GM12878 (cell line): ENCODE results near the gene CDSN. TPM values are rescaled to one million over a fixed set of nuclear protein-coding genes. Genes with fewer than 3 reads are reported as not detected.

ENCODE experiments used
- ATAC-seq: fragments of 200-7000 bp; cut with Tn5 transposase; 3 replicates; pipeline ENCODE4 v1.9.1; 2020; ENCODE audit warnings: mild to moderate bottlenecking, moderate library complexity
- BruUV-seq: library from RNA; stranded (reverse); fragments of 400-500 nt; replicated peaks from 2 replicates; lab custom pipeline; 2021; lab: Mats Ljungman, UMichigan
- CTCF ChIA-PET: fragments of 300-600 bp; sonication (Branson Sonifier 250); formaldehyde crosslinking; extraction: SDS; loops from one replicate; lab custom pipeline; 2021; ENCODE audit warnings: inconsistent platforms; lab: Yijun Ruan, JAX
- POLR2A ChIA-PET: fragments of 350-600 bp; formaldehyde crosslinking; extraction: SDS; loops from one replicate; lab custom pipeline; 2021; ENCODE audit warnings: inconsistent platforms; lab: Charles Lee
- RAD21 ChIA-PET: fragments of 300-600 bp; sonication (Branson Sonifier 250); formaldehyde crosslinking; loops from one replicate; lab custom pipeline; 2023; ENCODE audit warnings: antibody characterized with exemption; ENCODE audit not compliant: unreplicated experiment; lab: Charles Lee
- SMC1A ChIA-PET: fragments of 300-600 bp; sonication (Branson Sonifier 250); formaldehyde crosslinking; loops from one replicate; lab custom pipeline; 2023; ENCODE audit not compliant: unreplicated experiment, uncharacterized antibody; lab: Charles Lee
- DNase-seq: peaks from one replicate; pipeline ENCODE4 v3.0.0-alpha.2; 2011; ENCODE audit warnings: low read depth, low spot score
- FAIRE-seq: peaks from 3 replicates; lab custom pipeline; 2011; peaks lifted over from hg19 to GRCh38; lab: Jason Lieb, UNC
- H2AFZ ChIP-seq: 2 replicates; pipeline ENCODE4 v1.6.0; 2011; ENCODE audit warnings: low read depth, low read length, control low read depth; ENCODE audit not compliant: control insufficient read depth
- H3K27ac ChIP-seq: 2 replicates; pipeline ENCODE4 v1.5.1; 2011; ENCODE audit warnings: control low read depth; ENCODE audit not compliant: control insufficient read depth, insufficient read depth
- H3K27me3 ChIP-seq, 2 experiments: replicated peaks in 1 of 2; 2 replicates each; pipeline versions ENCODE4 v1.6.0 to v1.6.1; 2011; ENCODE audit warnings: low read length in 1 of 2; ENCODE audit not compliant: control insufficient read depth in 2 of 2, insufficient read depth in 2 of 2
- H3K36me3 ChIP-seq, 2 experiments: 2 replicates each; pipeline ENCODE4 v1.5.1; 2011; ENCODE audit warnings: low read length in 1 of 2; ENCODE audit not compliant: control insufficient read depth in 2 of 2, insufficient read depth in 2 of 2
- H3K4me1 ChIP-seq: 2 replicates; pipeline ENCODE4 v1.6.1; 2011; ENCODE audit warnings: mild to moderate bottlenecking, low read length, moderate library complexity, mixed read lengths; ENCODE audit not compliant: control insufficient read depth, insufficient read depth
- H3K4me2 ChIP-seq: 2 replicates; pipeline ENCODE4 v1.6.0; 2011; ENCODE audit warnings: control low read depth; ENCODE audit not compliant: control insufficient read depth, insufficient read depth
- H3K4me3 ChIP-seq: fragments of 200-600 bp; sonication (generic); 2 replicates; pipeline ENCODE4 v1.5.1; 2016
- H3K79me2 ChIP-seq: 2 replicates; pipeline ENCODE4 v1.6.0; 2011; ENCODE audit warnings: low read length; ENCODE audit not compliant: control insufficient read depth, insufficient read depth
- H3K9ac ChIP-seq: 2 replicates; pipeline ENCODE4 v1.8.0; 2011; ENCODE audit warnings: low read length, control low read depth, mixed read lengths; ENCODE audit not compliant: control insufficient read depth, insufficient read depth
- H3K9me3 ChIP-seq: replicated peaks from 3 replicates; pipeline ENCODE4 v1.5.1; 2011; ENCODE audit warnings: mild to moderate bottlenecking, low read length; ENCODE audit not compliant: control insufficient read depth, insufficient read depth
- H4K20me1 ChIP-seq: 2 replicates; pipeline ENCODE4 v1.6.0; 2011; ENCODE audit not compliant: control insufficient read depth, insufficient read depth
- ATF3 ChIP-seq: IDR thresholded peaks from 2 replicates; pipeline ENCODE4 v1.6.1; 2011; ENCODE audit warnings: low read depth, mild to moderate bottlenecking, low read length, moderate library complexity, borderline replicate concordance; ENCODE audit errors: extremely low read depth
- CBFB ChIP-seq: IDR thresholded peaks from 2 replicates; pipeline ENCODE4 v1.6.1; 2016; ENCODE audit warnings: antibody characterized with exemption, low read depth
- CEBPB ChIP-seq, 2 experiments: fragments of 150-350 bp in 1 of 2; IDR thresholded peaks; 2 replicates each; pipeline ENCODE4 v1.6.1; 2012 to 2014; ENCODE audit warnings: low read depth in 2 of 2, low read length in 2 of 2, borderline replicate concordance in 1 of 2, inconsistent platforms in 1 of 2
- GATAD2B ChIP-seq: fragments of 450-650 bp; conservative IDR thresholded peaks from 2 replicates; pipeline ENCODE4 v1.6.1; 2017; ENCODE audit warnings: low read depth, mild to moderate bottlenecking, moderate library complexity
- HDAC6 ChIP-seq: fragments of 200-600 bp; sonication (generic); IDR thresholded peaks from one replicate; pipeline ENCODE4 v1.8.0; 2017; ENCODE audit warnings: antibody characterized with exemption; ENCODE audit not compliant: unreplicated experiment
- IKZF1 ChIP-seq: fragments of 450-650 bp; conservative IDR thresholded peaks from 2 replicates; pipeline ENCODE4 v1.6.1; 2017; ENCODE audit warnings: antibody characterized with exemption, mild to moderate bottlenecking
- KDM1A ChIP-seq: fragments of 200-600 bp; sonication (generic); IDR thresholded peaks from 2 replicates; pipeline ENCODE4 v1.6.1; 2016; ENCODE audit warnings: borderline replicate concordance
- MEF2A ChIP-seq: IDR thresholded peaks from 2 replicates; pipeline ENCODE4 v1.6.1; 2011; ENCODE audit warnings: low read depth, mild to moderate bottlenecking, low read length, moderate library complexity; ENCODE audit not compliant: insufficient read depth
- NBN ChIP-seq: fragments of 450-650 bp; IDR thresholded peaks from 2 replicates; pipeline ENCODE4 v1.6.1; 2016
- PBX3 ChIP-seq: IDR thresholded peaks from 2 replicates; pipeline ENCODE4 v1.6.1; 2011; ENCODE audit warnings: mild to moderate bottlenecking, low read depth, low read length, moderate library complexity; ENCODE audit not compliant: insufficient replicate concordance
- SMARCA5 ChIP-seq: fragments of 450-650 bp; IDR thresholded peaks from 2 replicates; pipeline ENCODE4 v1.6.1; 2017; ENCODE audit warnings: mild to moderate bottlenecking
- STAT3 ChIP-seq: IDR thresholded peaks from 2 replicates; pipeline ENCODE4 v1.6.1; 2011; ENCODE audit warnings: low read depth, low read length, improper control_type of control experiment
- TAF1 ChIP-seq: IDR thresholded peaks from 2 replicates; pipeline ENCODE4 v1.6.1; 2011; ENCODE audit warnings: mild to moderate bottlenecking, low read depth, low read length, borderline replicate concordance
- TCF12 ChIP-seq: IDR thresholded peaks from 2 replicates; pipeline ENCODE4 v1.6.1; 2011; ENCODE audit warnings: low read depth, mild to moderate bottlenecking, low read length
- ZZZ3 ChIP-seq: IDR thresholded peaks from 2 replicates; pipeline ENCODE4 v1.6.1; 2011; ENCODE audit warnings: low read depth; ENCODE audit not compliant: control insufficient read depth, insufficient read length
- WGBS: methylation state at CpG from one replicate; pipeline ENCODE4 v1.1.6; 2016; ENCODE audit warnings: low lambda C conversion rate; ENCODE audit not compliant: insufficient replicate concordance, insufficient coverage; ENCODE audit errors: missing lambda C conversion rate; 5-methylcytosine and 5-hydroxymethylcytosine counted together
- in situ Hi-C: fragments of 300-500 bp; cut with MboI; formaldehyde crosslinking; loops from 9 replicates; pipeline ENCODE4 v1.14.3; 2018; ENCODE audit warnings: mixed read lengths
- intact Hi-C: fragments of 100-400 bp; cut with micrococcal nuclease; formaldehyde crosslinking; loops from one replicate; pipeline ENCODE4 v1.14.2; 2022; ENCODE audit not compliant: unreplicated experiment
- polyA plus RNA-seq, 11 experiments: library from polyadenylated mRNA; depleted of rRNA in 4 of 11; unstranded in 6 of 11; stranded (reverse) in 5 of 11; fragments of >200 nt; fragmentation: Nextera tagmentation in 4 of 11; fragmentation: Illumina TruSeq in 1 of 11; extraction: Ambion mirVana in 4 of 11; extraction: Trizol in 1 of 11; gene quantifications; 1 replicate in 1 of 11; 2 replicates in 10 of 11; pipeline versions ENCODE4 v1.2.1 to v1.2.3, GENCODE V29; 2011 to 2016; ENCODE audit warnings: inconsistent platforms in 2 of 11, missing spikeins in 2 of 11, low read depth in 1 of 11
- total RNA-seq, 4 experiments: library from RNA; depleted of rRNA in 3 of 4; stranded (reverse); fragments of >200 nt in 3 of 4; fragmentation: Illumina TruSeq in 1 of 4; extraction: Trizol in 1 of 4; gene quantifications; 2 replicates each; pipeline versions ENCODE4 v1.2.1 to v1.2.3, GENCODE V29; 2013 to 2021
- TF ChIP-seq, protein P1 (sequence below): fragments of 450-650 bp; IDR thresholded peaks from 2 replicates; pipeline ENCODE4 v1.6.1; 2016; ENCODE audit warnings: mild to moderate bottlenecking
- TF ChIP-seq, protein P2 (sequence below): IDR thresholded peaks from 2 replicates; pipeline ENCODE4 v1.6.1; 2011; ENCODE audit warnings: low read depth, low read length, improper control_type of control experiment, borderline replicate concordance
- TF ChIP-seq, protein P3 (sequence below): fragments of 150-350 bp; IDR thresholded peaks from 2 replicates; pipeline ENCODE4 v1.6.1; 2016; ENCODE audit warnings: low read depth, low read length

CDSN gene
- total and polyA plus RNA-seq, 10 of the 15 experiments (the other 5 are each of a cell fraction or from before 2014, with no cell fraction given) = 0.01 TPM; not detected in 9

GRCh38 chr6:31112478-31112877 is 7.8 kb downstream of the CDSN start, which contains the start of gene C6orf15 (continued):
- TF ChIP-seq SMARCA5 (no peak), MEF2A (no peak), IKZF1 (no peak), CEBPB (IDR thresholded peaks at IDR 0.05; ENCODE audit: borderline replicate concordance in 1 of 2, low read depth in 2 of 2, low read length in 2 of 2) (no peak), STAT3 (no peak), HDAC6 (no peak), KDM1A (no peak), PBX3 (no peak), NBN (no peak)
- TF ChIP-seq, protein P1, sequence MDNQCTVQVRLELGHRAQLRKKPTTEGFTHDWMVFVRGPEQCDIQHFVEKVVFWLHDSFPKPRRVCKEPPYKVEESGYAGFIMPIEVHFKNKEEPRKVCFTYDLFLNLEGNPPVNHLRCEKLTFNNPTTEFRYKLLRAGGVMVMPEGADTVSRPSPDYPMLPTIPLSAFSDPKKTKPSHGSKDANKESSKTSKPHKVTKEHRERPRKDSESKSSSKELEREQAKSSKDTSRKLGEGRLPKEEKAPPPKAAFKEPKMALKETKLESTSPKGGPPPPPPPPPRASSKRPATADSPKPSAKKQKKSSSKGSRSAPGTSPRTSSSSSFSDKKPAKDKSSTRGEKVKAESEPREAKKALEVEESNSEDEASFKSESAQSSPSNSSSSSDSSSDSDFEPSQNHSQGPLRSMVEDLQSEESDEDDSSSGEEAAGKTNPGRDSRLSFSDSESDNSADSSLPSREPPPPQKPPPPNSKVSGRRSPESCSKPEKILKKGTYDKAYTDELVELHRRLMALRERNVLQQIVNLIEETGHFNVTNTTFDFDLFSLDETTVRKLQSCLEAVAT = no peak

GRCh38 chr6:31111712-31112111 is 8.5 kb downstream of the CDSN start:
- H3K4me3 ChIP-seq = no peak overlapping the region
- H3K27ac ChIP-seq = no peak overlapping the region
- H3K4me2 ChIP-seq = no peak overlapping the region
- no peaks in the 10 kb centered on the region for H3K79me2 ChIP-seq
- DNase-seq (no peak), ATAC-seq (no peak), FAIRE-seq (no peak)
- H4K20me1 ChIP-seq = no peaks in the 10 kb centered on the region
- ChIA-PET SMC1A (no interaction called here), POLR2A (interaction anchor here (0.5 kb wide), 1 partner anchor 504 kb away, joined by 4 read pairs; no protein-coding TSS in a partner anchor), CTCF (no interaction called here), RAD21 (no interaction called here)
- intact Hi-C loops = no loop called here
- 33% methylated on average over 13 of the region's 13 CpGs for WGBS
- H2AFZ ChIP-seq = no peak overlapping the region
- in situ Hi-C loops = no loop called here
- H3K9me3 ChIP-seq = no peaks in the 10 kb centered on the region
- H3K27me3 ChIP-seq = peaks cover 0 to 1% of the 10 kb centered on the region in 2 experiments; a peak in 3 of 4 replicates
- BruUV-seq = no TSS peak
- no peaks in the 10 kb centered on the region for H3K4me1 ChIP-seq
- H3K36me3 ChIP-seq = no peaks in the 10 kb centered on the region
- no peak overlapping the region for H3K9ac ChIP-seq
- TF ChIP-seq TAF1 = no peak
- TF ChIP-seq GATAD2B = no peak
- no peak for TF ChIP-seq CBFB
- no peak for TF ChIP-seq ZZZ3
- TF ChIP-seq, protein P2, sequence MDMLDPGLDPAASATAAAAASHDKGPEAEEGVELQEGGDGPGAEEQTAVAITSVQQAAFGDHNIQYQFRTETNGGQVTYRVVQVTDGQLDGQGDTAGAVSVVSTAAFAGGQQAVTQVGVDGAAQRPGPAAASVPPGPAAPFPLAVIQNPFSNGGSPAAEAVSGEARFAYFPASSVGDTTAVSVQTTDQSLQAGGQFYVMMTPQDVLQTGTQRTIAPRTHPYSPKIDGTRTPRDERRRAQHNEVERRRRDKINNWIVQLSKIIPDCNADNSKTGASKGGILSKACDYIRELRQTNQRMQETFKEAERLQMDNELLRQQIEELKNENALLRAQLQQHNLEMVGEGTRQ = no peak
- no peak for TF ChIP-seq TCF12
- TF ChIP-seq ATF3 = no peak
- TF ChIP-seq, protein P3, sequence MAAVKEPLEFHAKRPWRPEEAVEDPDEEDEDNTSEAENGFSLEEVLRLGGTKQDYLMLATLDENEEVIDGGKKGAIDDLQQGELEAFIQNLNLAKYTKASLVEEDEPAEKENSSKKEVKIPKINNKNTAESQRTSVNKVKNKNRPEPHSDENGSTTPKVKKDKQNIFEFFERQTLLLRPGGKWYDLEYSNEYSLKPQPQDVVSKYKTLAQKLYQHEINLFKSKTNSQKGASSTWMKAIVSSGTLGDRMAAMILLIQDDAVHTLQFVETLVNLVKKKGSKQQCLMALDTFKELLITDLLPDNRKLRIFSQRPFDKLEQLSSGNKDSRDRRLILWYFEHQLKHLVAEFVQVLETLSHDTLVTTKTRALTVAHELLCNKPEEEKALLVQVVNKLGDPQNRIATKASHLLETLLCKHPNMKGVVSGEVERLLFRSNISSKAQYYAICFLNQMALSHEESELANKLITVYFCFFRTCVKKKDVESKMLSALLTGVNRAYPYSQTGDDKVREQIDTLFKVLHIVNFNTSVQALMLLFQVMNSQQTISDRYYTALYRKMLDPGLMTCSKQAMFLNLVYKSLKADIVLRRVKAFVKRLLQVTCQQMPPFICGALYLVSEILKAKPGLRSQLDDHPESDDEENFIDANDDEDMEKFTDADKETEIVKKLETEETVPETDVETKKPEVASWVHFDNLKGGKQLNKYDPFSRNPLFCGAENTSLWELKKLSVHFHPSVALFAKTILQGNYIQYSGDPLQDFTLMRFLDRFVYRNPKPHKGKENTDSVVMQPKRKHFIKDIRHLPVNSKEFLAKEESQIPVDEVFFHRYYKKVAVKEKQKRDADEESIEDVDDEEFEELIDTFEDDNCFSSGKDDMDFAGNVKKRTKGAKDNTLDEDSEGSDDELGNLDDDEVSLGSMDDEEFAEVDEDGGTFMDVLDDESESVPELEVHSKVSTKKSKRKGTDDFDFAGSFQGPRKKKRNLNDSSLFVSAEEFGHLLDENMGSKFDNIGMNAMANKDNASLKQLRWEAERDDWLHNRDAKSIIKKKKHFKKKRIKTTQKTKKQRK = no peak
